Sigmoid colon (tissue), 7 donors: Measurements from ENCODE around the gene MRPS7. TPM values are rescaled to one million over a fixed set of nuclear protein-coding genes. Genes with fewer than 3 reads are reported as not detected.
A peak's percentile ranks its signal among the peaks of the same experiment; 100 is the strongest.
"Not testable (repeated sequence)": the region's sequence is repeated elsewhere in the genome, so short reads cannot be mapped to it uniquely, and the experiment has no call there.

Source experiments
- DNase-seq: peaks from one replicate; pipeline ENCODE4 v3.0.0-alpha.2; 2019
- H3K27ac ChIP-seq, 4 donors: fragments of 200-600 bp; sonication (generic); one replicate each; pipeline ENCODE4 v1.5.1; 2016 to 2019; ENCODE audit warnings: mild to moderate bottlenecking in 1 of 4
- H3K27me3 ChIP-seq, 3 donors: fragments of 200-600 bp; sonication (generic); one replicate each; pipeline ENCODE4 v1.5.1; 2019; ENCODE audit warnings: mild to moderate bottlenecking in 1 of 3
- H3K36me3 ChIP-seq, 4 donors: fragments of 200-600 bp; sonication (generic); one replicate each; pipeline ENCODE4 v1.5.1; 2016 to 2019
- H3K4me1 ChIP-seq, 4 donors: fragments of 200-600 bp; sonication (generic); one replicate each; pipeline ENCODE4 v1.5.1; 2017 to 2019
- H3K4me3 ChIP-seq, 4 donors: fragments of 200-600 bp; sonication (generic); one replicate each; pipeline ENCODE4 v1.5.1; 2017 to 2019; ENCODE audit warnings: mild to moderate bottlenecking in 2 of 4, moderate library complexity in 1 of 4
- H3K9me3 ChIP-seq, 4 donors: fragments of 200-600 bp in 3 of 4; sonication (generic) in 3 of 4; one replicate each; pipeline versions ENCODE4 v1.5.1 to v1.6.1; 2013 to 2019
- EP300 ChIP-seq, 4 donors: sonication (generic); formaldehyde crosslinking; IDR thresholded peaks; one replicate each; pipeline ENCODE4 v1.6.1; 2017; ENCODE audit warnings: antibody characterized with exemption in 4 of 4
- POLR2A ChIP-seq, 2 donors: fragments of 450-650 bp; IDR thresholded peaks; one replicate each; pipeline ENCODE4 v1.6.1; 2016; ENCODE audit warnings: antibody characterized with exemption in 2 of 2, mild to moderate bottlenecking in 2 of 2, moderate library complexity in 2 of 2
- POLR2AphosphoS5 ChIP-seq, 4 donors: sonication (generic); formaldehyde crosslinking; IDR thresholded peaks; one replicate each; pipeline ENCODE4 v1.6.1; 2017; ENCODE audit warnings: antibody characterized with exemption in 4 of 4
- WGBS, 2 donors: extraction: QIAGEN DNeasy Blood & Tissue Kit; methylation state at CpG; one replicate each; pipeline ENCODE4 v1.1.7; 2013; 5-methylcytosine and 5-hydroxymethylcytosine counted together
- intact Hi-C: fragments of 100-400 bp; cut with DNase I; formaldehyde crosslinking; loops from one replicate; pipeline ENCODE4 v1.15.1; 2023
- polyA plus RNA-seq, 3 donors: library from polyadenylated mRNA; stranded (reverse); fragments of 200-250 nt; gene quantifications; one replicate each; pipeline ENCODE4 v1.2.3, GENCODE V29; 2013
- total RNA-seq, 4 donors: library from RNA; depleted of rRNA; stranded (reverse); fragments of >200 nt; gene quantifications; one replicate each; pipeline ENCODE4 v1.1.0, GENCODE V29; 2016
- TF ChIP-seq, protein P1 (sequence below), 4 experiments: fragments of 450-650 bp in 3 of 4; fragments of 200-600 bp in 1 of 4; IDR thresholded peaks; one replicate each; pipeline ENCODE4 v1.5.1; 2016 to 2019; ENCODE audit warnings: antibody characterized with exemption in 4 of 4, mild to moderate bottlenecking in 3 of 4, moderate library complexity in 2 of 4
- donor health status: healthy with polysubstance abuse.
- donor health status: Bipolar disorder and iron deficiency.
- donor health status: healthy.

The MRPS7 gene
- total and polyA plus RNA-seq, 7 donors = 26.6 to 96.4 (median 51.5) TPM

DNA sequence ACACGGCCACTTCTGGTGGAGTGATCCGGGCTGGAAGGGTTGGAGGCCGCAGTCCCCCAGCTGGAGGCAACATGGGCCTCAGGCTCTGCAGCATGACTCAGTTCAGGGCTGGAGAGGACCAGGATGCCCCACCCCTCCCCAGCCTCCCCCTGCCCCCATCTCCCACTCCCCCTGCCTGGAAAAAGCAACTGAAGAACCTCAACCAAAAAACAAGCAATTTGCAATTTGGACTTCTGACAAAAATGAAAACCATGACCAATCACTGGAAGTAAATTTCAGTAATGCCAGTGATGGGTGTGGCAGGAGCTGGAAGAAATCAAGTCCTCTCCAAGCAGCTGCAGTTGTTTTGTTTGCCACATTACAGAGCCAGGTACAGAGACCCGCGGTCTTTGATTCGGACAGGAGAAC is 16.0 kb downstream of the MRPS7 start:
- no peaks in the 10 kb centered on the region for H3K27me3 ChIP-seq
- no peak overlapping the region for H3K27ac ChIP-seq
- H3K36me3 ChIP-seq = peaks cover 0 to 26% (median 2%) of the 10 kb centered on the region in 4 donors
- H3K4me3 ChIP-seq = no peak overlapping the region
- H3K4me1 ChIP-seq = peaks cover 0 to 9% (median 8%) of the 10 kb centered on the region in 4 donors
- 91 to 94% methylated on average over 6 of the region's 6 CpGs for WGBS, 2 donors
- intact Hi-C loops = no loop called here
- DNase-seq = no peak
- no peaks in the 10 kb centered on the region for H3K9me3 ChIP-seq
- TF ChIP-seq POLR2AphosphoS5 (IDR thresholded peaks at IDR 0.05) (no peak), EP300 (IDR thresholded peaks at IDR 0.05) (no peak), POLR2A (IDR thresholded peaks at IDR 0.05) (no peak)
- TF ChIP-seq, protein P1, sequence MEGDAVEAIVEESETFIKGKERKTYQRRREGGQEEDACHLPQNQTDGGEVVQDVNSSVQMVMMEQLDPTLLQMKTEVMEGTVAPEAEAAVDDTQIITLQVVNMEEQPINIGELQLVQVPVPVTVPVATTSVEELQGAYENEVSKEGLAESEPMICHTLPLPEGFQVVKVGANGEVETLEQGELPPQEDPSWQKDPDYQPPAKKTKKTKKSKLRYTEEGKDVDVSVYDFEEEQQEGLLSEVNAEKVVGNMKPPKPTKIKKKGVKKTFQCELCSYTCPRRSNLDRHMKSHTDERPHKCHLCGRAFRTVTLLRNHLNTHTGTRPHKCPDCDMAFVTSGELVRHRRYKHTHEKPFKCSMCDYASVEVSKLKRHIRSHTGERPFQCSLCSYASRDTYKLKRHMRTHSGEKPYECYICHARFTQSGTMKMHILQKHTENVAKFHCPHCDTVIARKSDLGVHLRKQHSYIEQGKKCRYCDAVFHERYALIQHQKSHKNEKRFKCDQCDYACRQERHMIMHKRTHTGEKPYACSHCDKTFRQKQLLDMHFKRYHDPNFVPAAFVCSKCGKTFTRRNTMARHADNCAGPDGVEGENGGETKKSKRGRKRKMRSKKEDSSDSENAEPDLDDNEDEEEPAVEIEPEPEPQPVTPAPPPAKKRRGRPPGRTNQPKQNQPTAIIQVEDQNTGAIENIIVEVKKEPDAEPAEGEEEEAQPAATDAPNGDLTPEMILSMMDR (IDR thresholded peaks at IDR 0.05) = no peak

DNA sequence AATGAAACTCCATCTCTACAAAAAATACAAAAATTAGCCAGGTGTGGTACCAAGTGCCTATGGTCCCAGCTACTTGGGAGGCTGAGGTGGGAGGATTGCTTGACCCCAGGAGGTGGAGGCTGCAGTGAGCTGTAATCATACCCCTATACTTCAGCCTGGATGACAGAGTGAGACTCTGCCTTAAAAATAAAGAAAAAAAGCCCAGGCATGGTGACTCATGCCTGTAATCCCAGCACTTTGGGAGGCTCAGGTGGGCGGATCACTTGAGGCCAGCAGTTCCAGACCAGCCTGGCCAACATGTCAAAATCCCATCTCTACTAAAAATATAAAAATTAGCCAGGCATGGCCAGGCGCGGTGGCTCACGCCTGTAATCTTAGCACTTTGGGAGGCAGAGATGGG is 18.5 kb downstream of the MRPS7 start:
- peaks cover 0 to 39% (median 6%) of the 10 kb centered on the region in 4 donors for H3K36me3 ChIP-seq
- not testable (repeated sequence) for DNase-seq, H3K27ac ChIP-seq, H3K4me3 ChIP-seq, H3K9me3 ChIP-seq, H3K27me3 ChIP-seq, H3K4me1 ChIP-seq
- intact Hi-C loops = loop anchor here (10.0 kb wide), 1 partner anchor 305 kb away; the partner anchor contains the start of gene MYO15B
- WGBS, 2 donors = 95% methylated on average over 4 of the region's 4 CpGs

DNA sequence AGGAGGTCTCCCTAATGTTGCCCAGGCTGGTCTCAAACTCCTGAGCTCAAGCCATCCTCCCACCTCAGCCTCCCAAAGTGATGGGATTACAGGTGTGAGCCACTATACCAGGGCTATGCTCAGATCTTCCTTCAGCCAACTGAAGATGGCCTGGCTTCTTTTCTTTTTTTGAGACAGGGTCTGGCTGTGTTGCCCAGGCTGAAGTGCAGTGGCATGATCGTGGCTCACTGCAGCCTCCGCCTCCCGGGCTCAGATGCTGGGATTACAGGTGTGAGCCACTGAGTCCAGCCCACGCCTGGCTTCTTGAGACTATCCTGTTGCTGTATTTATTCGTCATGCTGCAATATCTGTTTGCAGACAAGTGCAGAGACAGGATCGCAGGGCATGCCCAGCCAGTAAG is 23.4 kb downstream of the MRPS7 start:
- WGBS, 2 donors = 85 to 95% methylated on average over 6 of the region's 6 CpGs
- DNase-seq = no peak
- Histone ChIP-seq H3K4me1 (peaks cover 0 to 10% (median 5%) of the 10 kb centered on the region in 4 donors), H3K9me3 (no peaks in the 10 kb centered on the region), H3K4me3 (no peak overlapping the region), H3K27ac (no peak overlapping the region), H3K36me3 (peaks cover 0 to 37% (median 5%) of the 10 kb centered on the region in 4 donors), H3K27me3 (no peaks in the 10 kb centered on the region)
- intact Hi-C loops = loop anchor here (5.0 to 10.0 kb wide), 2 partner anchors 232 to 300 kb away; partner anchors contain the start of genes CASKIN2, MYO15B and TSEN54
- no peak for TF ChIP-seq EP300 (IDR thresholded peaks at IDR 0.05)
- no peak for TF ChIP-seq POLR2A (IDR thresholded peaks at IDR 0.05)
- TF ChIP-seq, protein P1 (IDR thresholded peaks at IDR 0.05) = no peak
- TF ChIP-seq POLR2AphosphoS5 (IDR thresholded peaks at IDR 0.05) = no peak

DNA sequence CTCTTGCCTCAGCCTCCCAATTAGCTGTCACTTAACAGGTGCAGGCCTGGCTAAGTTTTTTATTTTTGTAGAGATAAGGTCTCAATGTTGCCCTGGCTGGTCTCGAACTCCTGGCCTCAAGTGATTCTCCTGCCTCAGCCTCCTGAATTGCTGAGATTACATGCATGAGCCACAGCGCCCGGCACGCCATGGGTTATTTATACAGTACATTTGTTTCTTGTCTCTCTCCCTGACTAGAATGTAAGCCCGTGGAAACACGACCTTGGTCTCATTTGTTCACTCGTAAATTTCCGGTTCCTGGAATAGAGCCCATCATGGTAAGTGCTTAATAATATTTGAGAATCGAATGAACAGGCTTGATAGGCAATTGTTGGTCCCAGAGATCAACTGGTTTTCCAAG is 25.5 kb downstream of the MRPS7 start:
- no peak for TF ChIP-seq POLR2AphosphoS5 (IDR thresholded peaks at IDR 0.05)
- TF ChIP-seq, protein P1 (IDR thresholded peaks at IDR 0.05) = no peak
- Histone ChIP-seq H3K4me1 (peaks cover 0 to 15% (median 5%) of the 10 kb centered on the region in 4 donors), H3K4me3 (no peak overlapping the region), H3K36me3 (peaks cover 0 to 31% (median 5%) of the 10 kb centered on the region in 4 donors), H3K9me3 (no peaks in the 10 kb centered on the region), H3K27ac (no peak overlapping the region), H3K27me3 (no peaks in the 10 kb centered on the region)
- intact Hi-C loops = loop anchor here (5.0 to 10.0 kb wide), 2 partner anchors 230 to 298 kb away; partner anchors contain the start of genes CASKIN2, MYO15B and TSEN54
- 73 to 87% methylated on average over 9 of the region's 9 CpGs for WGBS, 2 donors
- DNase-seq = no peak

DNA sequence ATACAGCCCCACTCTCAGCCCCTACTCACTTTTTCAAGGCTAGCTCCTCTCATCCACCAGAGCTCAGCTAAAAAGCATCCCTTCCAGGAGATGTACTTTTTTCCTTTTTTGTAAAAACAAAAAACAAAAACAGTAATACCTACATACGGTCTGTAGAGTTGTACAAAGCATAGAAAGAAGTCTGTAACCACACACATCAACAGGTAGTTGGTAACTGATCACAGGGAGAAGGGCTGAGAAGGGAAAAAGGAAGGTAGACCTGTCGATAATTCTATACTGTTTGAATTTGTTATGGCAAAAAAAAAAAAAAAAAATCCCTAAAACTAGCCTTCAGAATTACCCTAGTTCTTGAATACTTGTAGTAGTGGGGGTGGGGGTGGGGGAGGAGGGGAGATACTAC is 26.7 kb downstream of the MRPS7 start:
- TF ChIP-seq EP300 (IDR thresholded peaks at IDR 0.05) (no peak), POLR2AphosphoS5 (IDR thresholded peaks at IDR 0.05) (no peak), POLR2A (IDR thresholded peaks at IDR 0.05) (no peak)
- TF ChIP-seq, protein P1 (IDR thresholded peaks at IDR 0.05) = no peak
- H3K27ac ChIP-seq = peak overlapping the region; percentile 90 to 97 (median 94)

More for the DNA sequence above, 26.7 kb downstream of the MRPS7 start:
- Histone ChIP-seq H3K4me3 (peak overlapping the region in 3 of 4 donors; percentile 65 to 77 (median 71)), H3K36me3 (peaks cover 0 to 21% (median 3%) of the 10 kb centered on the region in 4 donors), H3K4me1 (peaks cover 0 to 15% (median 5%) of the 10 kb centered on the region in 4 donors), H3K9me3 (no peaks in the 10 kb centered on the region), H3K27me3 (no peaks in the 10 kb centered on the region)
- intact Hi-C loops = loop anchor here (2.0 to 10.0 kb wide), 3 partner anchors 18 to 296 kb away; partner anchors contain the start of genes CASKIN2, MIF4GD, MYO15B and TSEN54
- WGBS, 2 donors = 7 to 10% methylated on average over 2 of the region's 2 CpGs
- no peak for DNase-seq
